HG03521 (cell line): ENCODE measurements around the gene BORCS5.

Experiments
- ATAC-seq: cut with Tn5 transposase; IDR thresholded peaks from one replicate; pipeline ENCODE4 v1.9.1; 2021; ENCODE audit warnings: mild to moderate bottlenecking, moderate library complexity; ENCODE audit not compliant: unreplicated experiment

BORCS5 gene

GRCh38 chr12:12507121-12507520 is 150.2 kb downstream of the BORCS5 start:
- no peak for ATAC-seq

DNA sequence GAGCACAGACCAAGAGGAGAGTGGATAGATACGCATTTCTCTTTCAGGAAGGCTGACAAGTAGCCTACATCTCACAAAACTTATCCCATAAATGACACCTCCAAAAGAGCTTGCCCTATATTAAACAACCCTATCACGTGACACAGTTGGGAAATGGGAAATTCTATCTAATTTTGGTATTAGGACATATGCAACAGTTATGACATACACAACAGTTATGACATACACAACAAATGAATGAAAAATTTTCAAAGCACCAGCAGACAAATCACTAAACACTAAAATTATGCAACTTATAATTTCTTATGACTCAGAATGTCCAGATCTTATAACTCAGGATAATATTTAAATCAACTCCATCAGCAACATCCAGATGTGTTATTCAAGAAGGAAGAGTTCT is 151.7 kb downstream of the BORCS5 start:
- ATAC-seq: no peak

DNA sequence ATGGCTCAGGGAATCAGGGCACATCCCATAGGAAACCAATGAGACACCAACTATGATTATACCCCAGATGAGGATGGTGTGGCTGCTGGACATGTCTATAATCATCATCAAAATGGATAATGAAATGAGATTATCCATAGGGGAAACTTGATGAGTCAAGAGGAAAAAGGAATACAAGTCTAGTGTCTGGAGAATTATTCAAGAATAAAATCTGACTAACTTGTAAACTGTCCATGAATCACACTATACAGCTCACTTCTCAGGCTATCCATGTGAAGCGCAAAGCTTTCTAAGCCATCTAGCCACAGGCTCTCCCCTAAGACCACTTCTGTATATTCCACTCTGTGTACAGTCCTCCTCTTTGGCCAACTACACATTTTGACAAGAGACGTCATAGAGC is 153.3 kb downstream of the BORCS5 start:
- ATAC-seq: no peak

- ATAC-seq: no peak
Measured at GRCh38 chr12:12510551-12510950, 153.7 kb downstream of the BORCS5 start.

DNA sequence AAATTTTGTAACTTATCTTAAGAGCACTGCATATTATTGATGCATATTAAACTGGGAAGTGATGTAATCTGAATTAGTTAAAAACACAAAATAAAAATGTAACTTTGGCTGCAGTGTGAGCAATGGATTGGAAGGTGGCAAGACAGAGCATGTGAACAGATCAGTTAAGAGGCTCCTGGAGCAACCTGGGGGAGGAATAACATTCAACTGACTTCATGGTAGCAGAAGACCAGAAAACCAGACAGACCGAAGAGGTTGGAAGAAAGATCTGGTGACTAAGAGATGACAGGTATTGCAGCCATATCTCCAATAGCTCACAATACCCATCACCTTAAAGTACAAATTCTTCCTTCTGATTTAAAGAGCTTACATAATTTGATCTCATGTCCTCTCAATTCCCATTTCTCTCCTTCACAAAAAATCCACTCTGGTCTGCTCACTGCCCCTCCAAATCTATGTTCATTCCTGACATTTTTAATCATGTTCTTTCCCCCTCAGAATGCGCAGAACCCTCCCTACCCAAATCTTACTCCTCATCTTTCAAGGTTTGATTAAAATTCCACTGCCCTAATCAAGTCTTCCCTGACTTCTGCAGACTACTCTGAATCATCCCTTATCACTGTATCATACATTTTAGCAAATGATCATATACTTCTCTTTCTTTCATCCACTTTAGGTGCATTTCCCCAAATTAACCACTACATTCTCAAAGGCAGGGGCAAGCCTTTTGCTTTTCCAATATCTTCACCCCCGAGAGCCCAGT is 154.3 kb downstream of the BORCS5 start:
- no peak for ATAC-seq

DNA sequence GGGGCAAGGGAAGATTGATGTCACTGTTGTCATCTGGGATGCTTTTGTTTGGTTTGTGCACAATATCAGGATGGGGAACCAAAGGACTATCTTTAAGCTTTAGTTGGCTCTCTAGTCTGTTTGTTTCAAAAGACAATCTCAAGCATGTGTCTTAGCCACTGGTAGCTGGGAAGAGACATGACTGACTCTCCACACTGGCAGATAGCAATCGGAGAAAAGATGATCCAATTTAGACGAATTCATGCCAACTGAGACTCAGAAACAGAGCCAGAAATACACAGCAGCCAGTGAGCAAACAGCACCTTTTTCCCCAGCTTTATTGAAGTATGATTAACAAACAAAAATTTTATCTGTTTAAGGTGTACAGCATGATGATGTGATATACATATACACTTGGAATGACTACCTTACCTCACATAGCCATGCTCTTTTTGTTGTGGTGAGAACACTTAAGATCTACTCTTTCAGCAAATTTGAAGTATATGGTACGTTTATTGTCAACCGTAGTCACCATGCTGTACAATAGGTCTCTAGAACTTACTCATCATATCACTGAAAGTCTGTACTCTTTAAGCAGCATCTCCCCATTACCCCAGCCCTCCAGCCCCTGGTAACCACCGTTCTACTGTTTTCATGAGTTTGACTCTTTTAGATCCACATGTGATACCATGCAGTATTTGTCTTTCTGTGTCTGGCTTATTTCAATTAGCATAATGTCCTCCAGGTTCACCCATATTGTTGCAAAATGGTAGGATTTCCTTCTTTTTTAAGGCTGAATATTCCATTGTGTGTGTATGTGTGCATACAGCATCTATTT is 155.2 kb downstream of the BORCS5 start:
- no peak for ATAC-seq

DNA sequence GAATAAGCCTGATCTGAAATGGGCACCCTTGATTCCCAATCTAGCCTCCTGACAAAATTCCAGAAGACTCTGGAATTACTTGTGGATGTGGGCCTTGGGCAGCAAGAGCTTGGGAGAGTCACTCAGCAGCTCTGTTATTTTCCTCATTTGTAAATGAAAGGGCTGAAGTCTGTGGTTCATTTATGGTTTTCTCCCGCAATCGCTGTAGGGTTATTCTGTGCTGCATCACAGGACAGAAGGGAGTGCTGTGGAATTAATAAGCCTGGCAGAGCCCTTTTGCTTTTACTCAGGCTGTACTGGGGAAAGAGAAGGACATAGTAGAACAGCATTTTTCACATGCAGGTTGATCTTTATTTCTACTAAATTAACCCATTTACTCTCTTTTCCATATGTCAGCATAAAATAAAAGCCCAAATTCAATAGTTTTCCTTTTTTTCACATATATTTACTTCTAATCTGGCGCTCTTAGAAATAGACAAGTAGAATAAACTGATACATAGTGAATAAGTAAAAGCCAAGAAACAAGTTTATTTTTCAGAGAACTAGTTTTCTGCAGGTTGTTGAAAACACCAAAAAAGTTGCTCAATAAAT is 156.6 kb downstream of the BORCS5 start:
- no peak for ATAC-seq

DNA sequence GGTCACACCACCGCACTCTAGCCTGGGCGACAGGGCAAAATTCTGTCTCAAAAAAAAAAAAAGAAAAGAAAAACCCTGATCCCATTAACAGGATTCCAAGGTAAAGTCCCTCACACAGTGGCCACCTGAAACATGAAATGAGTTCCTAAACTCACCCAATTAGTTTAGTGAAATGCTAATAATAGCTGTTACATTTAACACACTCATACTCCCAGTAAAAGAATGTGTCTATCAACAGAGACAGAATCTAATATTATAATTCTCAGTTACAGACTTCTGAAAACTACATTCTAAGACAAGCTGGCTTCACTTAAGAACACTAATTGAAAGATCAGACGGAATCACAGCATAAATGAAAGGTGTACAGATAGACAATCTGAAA is 161.6 kb downstream of the BORCS5 start:
- ATAC-seq: no peak

- ATAC-seq: no peak
Measured at GRCh38 chr12:12518919-12519318, 162.0 kb downstream of the BORCS5 start.
